Breast epithelium (tissue), 3 donors: ENCODE results near the gene BRIX1.

Experiments used
- POLR2A ChIP-seq: fragments of 450-650 bp; IDR thresholded peaks from one replicate; pipeline ENCODE4 v1.6.1; 2016; ENCODE audit warnings: antibody characterized with exemption, mild to moderate bottlenecking, moderate library complexity
- POLR2AphosphoS5 ChIP-seq, 3 donors: sonication (generic); formaldehyde crosslinking; IDR thresholded peaks; one replicate each; pipeline ENCODE4 v1.6.1; 2017; ENCODE audit warnings: antibody characterized with exemption in 3 of 3
- TF ChIP-seq, protein P1 (sequence below), 3 donors: fragments of 450-650 bp; IDR thresholded peaks; one replicate each; pipeline ENCODE4 v1.5.1; 2016 to 2017; ENCODE audit warnings: antibody characterized with exemption in 3 of 3, mild to moderate bottlenecking in 3 of 3, moderate library complexity in 3 of 3

- TF ChIP-seq, protein P1, sequence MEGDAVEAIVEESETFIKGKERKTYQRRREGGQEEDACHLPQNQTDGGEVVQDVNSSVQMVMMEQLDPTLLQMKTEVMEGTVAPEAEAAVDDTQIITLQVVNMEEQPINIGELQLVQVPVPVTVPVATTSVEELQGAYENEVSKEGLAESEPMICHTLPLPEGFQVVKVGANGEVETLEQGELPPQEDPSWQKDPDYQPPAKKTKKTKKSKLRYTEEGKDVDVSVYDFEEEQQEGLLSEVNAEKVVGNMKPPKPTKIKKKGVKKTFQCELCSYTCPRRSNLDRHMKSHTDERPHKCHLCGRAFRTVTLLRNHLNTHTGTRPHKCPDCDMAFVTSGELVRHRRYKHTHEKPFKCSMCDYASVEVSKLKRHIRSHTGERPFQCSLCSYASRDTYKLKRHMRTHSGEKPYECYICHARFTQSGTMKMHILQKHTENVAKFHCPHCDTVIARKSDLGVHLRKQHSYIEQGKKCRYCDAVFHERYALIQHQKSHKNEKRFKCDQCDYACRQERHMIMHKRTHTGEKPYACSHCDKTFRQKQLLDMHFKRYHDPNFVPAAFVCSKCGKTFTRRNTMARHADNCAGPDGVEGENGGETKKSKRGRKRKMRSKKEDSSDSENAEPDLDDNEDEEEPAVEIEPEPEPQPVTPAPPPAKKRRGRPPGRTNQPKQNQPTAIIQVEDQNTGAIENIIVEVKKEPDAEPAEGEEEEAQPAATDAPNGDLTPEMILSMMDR (IDR thresholded peaks at IDR 0.05): no peak
- TF ChIP-seq POLR2A (no peak), POLR2AphosphoS5 (IDR thresholded peaks at IDR 0.05) (no peak)
These were observed 2.4 kb upstream of the BRIX1 start for GRCh38 chr5:34913072-34913471.
